GM18861 (cell line): ENCODE results near the gene RAB3GAP1.

Experiments
- ATAC-seq: cut with Tn5 transposase; IDR thresholded peaks from one replicate; pipeline ENCODE4 v1.9.1; 2021; ENCODE audit not compliant: unreplicated experiment

RAB3GAP1 gene

DNA sequence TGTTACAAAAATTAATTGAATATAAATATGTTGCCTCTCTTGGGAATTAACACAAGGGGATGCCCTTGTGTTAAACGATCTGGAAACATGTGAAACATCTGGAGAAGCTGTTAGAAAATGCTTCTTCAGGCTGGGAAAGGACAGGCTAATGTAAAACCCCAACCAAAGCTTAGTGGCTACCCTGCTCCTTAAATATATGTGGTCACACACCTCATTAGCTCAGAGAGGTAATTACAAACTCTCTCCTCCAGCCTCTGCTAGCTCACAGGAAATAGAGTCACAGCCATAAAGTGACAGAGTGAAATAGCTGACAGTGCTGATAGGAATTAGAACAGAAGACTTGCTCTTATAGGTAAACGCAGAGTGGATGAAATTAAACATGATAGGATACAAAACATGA is 155.9 kb downstream of the RAB3GAP1 start:
- ATAC-seq = no peak

DNA sequence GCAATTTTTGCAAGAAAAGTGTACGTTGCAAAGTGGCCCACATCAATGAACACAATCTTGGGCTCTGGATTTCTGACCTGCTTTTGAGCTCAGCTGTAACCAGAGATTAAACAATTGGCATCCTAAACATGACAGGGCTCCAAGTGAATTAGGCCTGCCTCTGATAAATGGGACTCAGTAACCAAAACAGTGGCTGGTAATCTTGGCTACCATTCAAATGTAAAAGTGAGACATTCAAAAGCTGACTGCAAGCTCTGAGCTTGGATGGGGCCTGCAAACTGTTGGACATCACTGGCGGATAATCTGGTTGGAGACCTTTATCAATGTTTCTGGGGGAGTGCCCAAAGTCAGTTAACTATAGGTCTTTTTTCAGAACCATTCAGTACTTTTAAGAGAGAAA is 160.7 kb downstream of the RAB3GAP1 start:
- ATAC-seq = no peak

DNA sequence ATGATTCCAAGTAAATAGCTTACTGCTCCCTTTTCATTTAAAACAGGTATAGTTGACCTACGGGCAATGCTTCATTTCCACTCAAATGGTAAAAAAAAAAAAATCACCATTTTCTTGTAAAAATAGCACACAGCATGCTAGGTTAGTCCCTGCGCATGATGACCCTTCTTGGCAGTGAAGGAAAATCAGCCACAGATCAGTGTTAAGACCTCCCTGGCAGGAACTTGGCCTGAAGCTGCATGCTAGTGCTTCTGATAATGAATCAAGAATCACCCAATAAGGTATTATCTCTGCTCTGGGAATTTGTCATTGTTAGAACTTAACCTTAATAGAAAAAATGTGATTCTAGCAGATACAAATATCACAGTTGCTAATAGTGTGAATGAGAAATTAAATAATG is 166.3 kb downstream of the RAB3GAP1 start:
- ATAC-seq = no peak

DNA sequence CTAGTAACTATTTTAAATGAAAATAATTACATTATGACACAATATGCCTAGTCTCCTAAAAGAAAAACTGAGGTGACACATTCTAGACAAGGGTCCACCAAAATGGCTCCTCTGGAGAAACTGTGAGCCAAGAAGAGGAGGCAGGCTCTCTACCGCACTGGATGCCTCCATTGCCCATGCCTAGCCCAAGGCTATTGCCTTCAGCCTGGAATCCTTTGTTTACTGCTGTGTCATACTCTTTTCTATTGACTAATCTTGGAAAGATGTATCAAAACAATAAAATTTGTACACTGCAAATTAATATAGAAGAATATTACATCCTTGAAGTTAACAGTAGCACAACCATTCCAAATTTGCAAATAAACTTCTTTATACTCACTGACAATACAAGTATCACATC is 167.1 kb downstream of the RAB3GAP1 start:
- ATAC-seq = no peak
